CD14-positive monocyte (primary cell): Measurements from ENCODE around the gene CARD16. TPM values are rescaled to one million over a fixed set of nuclear protein-coding genes. Genes with fewer than 3 reads are reported as not detected.

Experiments
- DNase-seq, 3 donors: peaks; one replicate each; pipeline ENCODE4 v3.0.0-alpha.2; 2011 to 2022
- H2AFZ ChIP-seq: 2 replicates; pipeline ENCODE4 v1.6.0; 2012; ENCODE audit warnings: mild to moderate bottlenecking, low read depth, low read length, inconsistent platforms; ENCODE audit not compliant: insufficient read depth, poor library complexity, severe bottlenecking
- H3K27ac ChIP-seq, 2 donors: 1 replicate in 1 of 2; 2 replicates in 1 of 2; pipeline ENCODE4 v1.5.1; 2012 to 2013; ENCODE audit warnings: low read length in 2 of 2, control low read depth in 1 of 2, inconsistent platforms in 1 of 2, low read depth in 1 of 2, mild to moderate bottlenecking in 1 of 2
- H3K27me3 ChIP-seq, 2 donors: one replicate each; pipeline versions ENCODE4 v1.6.0 to v1.6.1; 2011 to 2013; ENCODE audit warnings: low read length in 2 of 2; ENCODE audit not compliant: control insufficient read depth in 2 of 2, insufficient read depth in 2 of 2
- H3K36me3 ChIP-seq, 2 donors: replicated peaks in 1 of 2; 1 replicate in 1 of 2; 2 replicates in 1 of 2; pipeline versions ENCODE4 v1.5.1 to v1.6.1; 2012 to 2013; ENCODE audit warnings: low read length in 2 of 2, control low read depth in 1 of 2, inconsistent platforms in 1 of 2, mild to moderate bottlenecking in 1 of 2; ENCODE audit not compliant: insufficient read depth in 2 of 2, control insufficient read depth in 1 of 2
- H3K4me1 ChIP-seq, 2 donors: 1 replicate in 1 of 2; 2 replicates in 1 of 2; pipeline versions ENCODE4 v1.5.1 to v1.6.1; 2012 to 2013; ENCODE audit warnings: low read length in 2 of 2, control low read depth in 1 of 2, inconsistent platforms in 1 of 2, mild to moderate bottlenecking in 1 of 2, moderate library complexity in 1 of 2; ENCODE audit not compliant: insufficient read depth in 2 of 2, control insufficient read depth in 1 of 2
- H3K4me2 ChIP-seq: replicated peaks from 2 replicates; pipeline ENCODE3; 2012; ENCODE audit warnings: low read length, moderate library complexity, mild to moderate bottlenecking; ENCODE audit not compliant: poor library complexity, severe bottlenecking; ENCODE audit errors: extremely low read depth
- H3K4me3 ChIP-seq, 3 experiments: fragments of 200-600 bp in 1 of 3; sonication (generic) in 1 of 3; replicated peaks in 1 of 3; 1 replicate in 2 of 3; 2 replicates in 1 of 3; pipeline ENCODE4 v1.5.1; 2011 to 2013; ENCODE audit warnings: low read length in 3 of 3, mild to moderate bottlenecking in 3 of 3, control low read depth in 2 of 3, low read depth in 2 of 3, inconsistent platforms in 1 of 3, moderate library complexity in 1 of 3
- H3K79me2 ChIP-seq: 2 replicates; pipeline ENCODE4 v1.6.0; 2012; ENCODE audit warnings: mild to moderate bottlenecking, control low read depth, inconsistent platforms, low read length, moderate library complexity; ENCODE audit not compliant: insufficient read depth
- H3K9ac ChIP-seq: 2 replicates; pipeline ENCODE4 v1.6.0; 2017; ENCODE audit warnings: low read length, mild to moderate bottlenecking; ENCODE audit not compliant: insufficient read depth, poor library complexity, severe bottlenecking
- H3K9me3 ChIP-seq, 2 donors: replicated peaks in 1 of 2; 1 replicate in 1 of 2; 2 replicates in 1 of 2; pipeline versions ENCODE4 v1.5.1 to v1.6.1; 2012 to 2013; ENCODE audit warnings: low read length in 2 of 2, control low read depth in 1 of 2; ENCODE audit not compliant: control insufficient read depth in 1 of 2, insufficient read depth in 1 of 2
- H4K20me1 ChIP-seq: 2 replicates; pipeline ENCODE4 v1.6.0; 2012; ENCODE audit warnings: mild to moderate bottlenecking, low read length, control low read depth, moderate library complexity; ENCODE audit not compliant: insufficient read depth
- H3K27ac Mint-ChIP-seq, 7 donors: one replicate each; pipeline ENCODE4 v1.8.0; 2020; ENCODE audit warnings: mild to moderate bottlenecking in 7 of 7, mixed read lengths in 7 of 7, moderate library complexity in 6 of 7, inconsistent platforms in 2 of 7
- H3K27me3 Mint-ChIP-seq, 3 donors: one replicate each; pipeline ENCODE4 v1.8.0; 2021 to 2022; ENCODE audit warnings: low read depth in 3 of 3, mild to moderate bottlenecking in 3 of 3, mixed read lengths in 3 of 3, moderate library complexity in 3 of 3, inconsistent platforms in 1 of 3
- H3K36me3 Mint-ChIP-seq, 2 donors: one replicate each; pipeline ENCODE4 v1.8.0; 2020; ENCODE audit warnings: mixed read lengths in 2 of 2, inconsistent platforms in 1 of 2, mild to moderate bottlenecking in 1 of 2
- H3K4me1 Mint-ChIP-seq: one replicate; pipeline ENCODE4 v1.8.0; 2020; ENCODE audit warnings: mild to moderate bottlenecking, mixed read lengths
- H3K4me3 Mint-ChIP-seq, 2 donors: one replicate each; pipeline ENCODE4 v1.8.0; 2020; ENCODE audit warnings: mild to moderate bottlenecking in 2 of 2, mixed read lengths in 2 of 2, moderate library complexity in 1 of 2
- H3K9me3 Mint-ChIP-seq, 7 donors: one replicate each; pipeline ENCODE4 v1.8.0; 2020 to 2022; ENCODE audit warnings: mixed read lengths in 7 of 7, mild to moderate bottlenecking in 6 of 7, moderate library complexity in 6 of 7, inconsistent platforms in 2 of 7
- CTCF ChIP-seq: fragments of 200-600 bp; IDR thresholded peaks from one replicate; pipeline ENCODE4 v1.8.0; 2022; ENCODE audit warnings: antibody characterized with exemption, mild to moderate bottlenecking
- WGBS: methylation state at CpG from one replicate; pipeline ENCODE4 v1.1.5; 2013; ENCODE audit warnings: missing lambda C conversion rate; ENCODE audit not compliant: insufficient coverage; 5-methylcytosine and 5-hydroxymethylcytosine counted together
- intact Hi-C, 2 donors: fragments of 100-400 bp; cut with micrococcal nuclease; formaldehyde crosslinking; loops; one replicate each; pipeline versions ENCODE4 v1.15.0 to v1.15.1; 2023
- polyA plus RNA-seq, 3 donors: library from polyadenylated mRNA; depleted of rRNA in 1 of 3; unstranded in 2 of 3; stranded (reverse) in 1 of 3; fragments of 300-500 nt in 2 of 3; fragments of >200 nt in 1 of 3; fragmentation: Illumina TruSeq in 2 of 3; gene quantifications; 1 replicate in 2 of 3; 2 replicates in 1 of 3; pipeline ENCODE4 v1.2.3, GENCODE V29; 2012 to 2021

The CARD16 gene
- polyA plus RNA-seq, 3 donors, result 294 to 731 (median 671) TPM

- peak overlapping the region; percentile 59 to 99 (median 81) for H3K4me3 ChIP-seq
- H3K27me3 ChIP-seq, result no peaks in the 10 kb centered on the region
- H3K4me1 ChIP-seq, result peaks cover 48 to 86% of the 10 kb centered on the region in 2 donors
- peak overlapping the region; percentile 66 to 89 for H3K27ac ChIP-seq
- no peak overlapping the region for H2AFZ ChIP-seq
- WGBS, result no CpG with 5 or more reads among the region's 1 CpG
- peaks cover 76% of the 10 kb centered on the region for H3K79me2 ChIP-seq
- intact Hi-C loops, result loop anchor here (10.0 kb wide), 3 partner anchors 71 to 189 kb away; no protein-coding TSS in a partner anchor
- peaks cover 25% of the 10 kb centered on the region for H4K20me1 ChIP-seq
- peaks cover 75% of the 10 kb centered on the region for H3K4me1 Mint-ChIP-seq
- peaks cover 48 to 60% of the 10 kb centered on the region in 2 donors for H3K36me3 Mint-ChIP-seq
- H3K9me3 Mint-ChIP-seq, result peaks cover 0 to 6% (median 0%) of the 10 kb centered on the region in 7 donors
- peak overlapping the region; percentile 89 to 100 (median 99) for H3K27ac Mint-ChIP-seq
- no peak for TF ChIP-seq CTCF
- H3K4me2 ChIP-seq, result peak overlapping the region; percentile 93
- peak in 1 of 3 donors; percentile 53 for DNase-seq
- peak overlapping the region; percentile 98 to 99 for H3K4me3 Mint-ChIP-seq
- H3K27me3 Mint-ChIP-seq, result peaks cover 0 to 1% (median 0%) of the 10 kb centered on the region in 3 donors
- peak overlapping the region; percentile 66 for H3K9ac ChIP-seq
- peaks cover 31 to 39% of the 10 kb centered on the region in 2 donors for H3K36me3 ChIP-seq
- no peaks in the 10 kb centered on the region for H3K9me3 ChIP-seq
Measured at GRCh38 chr11:105033781-105034180, 11.4 kb downstream of the CARD16 start.

GRCh38 chr11:105033343-105033742 lies 11.8 kb downstream of the CARD16 start:
- H3K36me3 Mint-ChIP-seq, result peaks cover 49 to 60% of the 10 kb centered on the region in 2 donors
- H3K9me3 Mint-ChIP-seq, result peaks cover 0 to 4% (median 0%) of the 10 kb centered on the region in 7 donors
- H3K4me3 Mint-ChIP-seq, result peak overlapping the region; percentile 98 to 99
- peak overlapping the region; percentile 89 to 100 (median 99) for H3K27ac Mint-ChIP-seq
- peaks cover 0 to 1% (median 0%) of the 10 kb centered on the region in 3 donors for H3K27me3 Mint-ChIP-seq
- peak overlapping the region; percentile 59 to 99 (median 81) for H3K4me3 ChIP-seq
- H3K9ac ChIP-seq, result peak overlapping the region; percentile 66
- no peaks in the 10 kb centered on the region for H3K27me3 ChIP-seq
- peaks cover 76% of the 10 kb centered on the region for H3K4me1 Mint-ChIP-seq
- H3K36me3 ChIP-seq, result peaks cover 36 to 39% of the 10 kb centered on the region in 2 donors
- peak; percentile 55 to 97 (median 64) for DNase-seq
- H3K4me1 ChIP-seq, result peaks cover 52 to 90% of the 10 kb centered on the region in 2 donors
- H3K79me2 ChIP-seq, result peaks cover 78% of the 10 kb centered on the region
- no peak for TF ChIP-seq CTCF
- peak overlapping the region; percentile 93 for H3K4me2 ChIP-seq
- H3K9me3 ChIP-seq, result no peaks in the 10 kb centered on the region
- peak overlapping the region; percentile 66 to 89 for H3K27ac ChIP-seq
- no peak overlapping the region for H2AFZ ChIP-seq
- WGBS, result no CpG with 5 or more reads among the region's 3 CpGs
- intact Hi-C loops, result loop anchor here (10.0 kb wide), 3 partner anchors 71 to 189 kb away; no protein-coding TSS in a partner anchor
- peaks cover 29% of the 10 kb centered on the region for H4K20me1 ChIP-seq
